NCI-H1048 (cell line): Measurements from ENCODE around the gene KLC3.
"Not testable (repeated sequence)": the region's sequence is repeated elsewhere in the genome, so short reads cannot be mapped to it uniquely, and the experiment has no call there.

Source experiments
- DNase-seq: peaks from one replicate; lab custom pipeline; 2025; lab: John Stamatoyannopoulos, UW

Gene KLC3

GRCh38 chr19:45315304-45315703 is 25.2 kb upstream of the KLC3 start:
- no peak for DNase-seq

- DNase-seq, result no peak
These were observed 19.4 kb upstream of the KLC3 start for GRCh38 chr19:45320997-45321775.

- DNase-seq, result no peak
These were observed 18.7 kb upstream of the KLC3 start for GRCh38 chr19:45321848-45322247.

- no peak for DNase-seq
These were observed 18.2 kb upstream of the KLC3 start for GRCh38 chr19:45322311-45322710.

DNA sequence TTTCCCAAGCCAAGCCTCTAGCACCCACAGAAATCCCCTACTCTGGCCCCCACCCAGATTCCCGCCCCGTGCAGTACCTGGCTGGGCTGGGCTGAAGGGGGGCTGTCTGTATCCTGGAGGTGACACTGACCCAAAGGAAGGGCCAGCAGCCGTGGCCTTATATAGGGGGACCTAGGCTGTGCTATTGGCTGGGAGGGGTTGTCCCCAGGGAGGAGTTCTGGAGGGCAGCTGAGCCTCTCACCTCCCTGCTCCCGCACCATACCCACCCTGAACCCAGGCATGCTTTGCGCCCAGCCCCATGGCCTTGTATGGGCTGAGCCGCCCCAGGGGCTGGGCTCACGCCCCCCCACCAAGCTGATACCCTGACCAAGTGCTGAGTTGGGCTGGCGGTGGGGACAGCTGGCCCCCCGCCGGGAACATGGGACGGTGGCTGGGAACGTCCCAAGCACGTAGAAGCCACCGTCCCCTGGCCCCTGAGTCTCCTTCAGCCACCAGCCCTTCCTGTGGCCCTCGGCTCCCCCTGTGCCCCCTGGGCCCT is 17.7 kb upstream of the KLC3 start, which contains the start of gene CKM:
CKM (minus strand) TSS at position 132 of the 538 bp plus-strand sequence. CDS start 3,162 bp downstream, outside the sequence.
- no peak for DNase-seq

GRCh38 chr19:45323671-45324081 is 16.9 kb upstream of the KLC3 start:
- DNase-seq, result no peak

DNA sequence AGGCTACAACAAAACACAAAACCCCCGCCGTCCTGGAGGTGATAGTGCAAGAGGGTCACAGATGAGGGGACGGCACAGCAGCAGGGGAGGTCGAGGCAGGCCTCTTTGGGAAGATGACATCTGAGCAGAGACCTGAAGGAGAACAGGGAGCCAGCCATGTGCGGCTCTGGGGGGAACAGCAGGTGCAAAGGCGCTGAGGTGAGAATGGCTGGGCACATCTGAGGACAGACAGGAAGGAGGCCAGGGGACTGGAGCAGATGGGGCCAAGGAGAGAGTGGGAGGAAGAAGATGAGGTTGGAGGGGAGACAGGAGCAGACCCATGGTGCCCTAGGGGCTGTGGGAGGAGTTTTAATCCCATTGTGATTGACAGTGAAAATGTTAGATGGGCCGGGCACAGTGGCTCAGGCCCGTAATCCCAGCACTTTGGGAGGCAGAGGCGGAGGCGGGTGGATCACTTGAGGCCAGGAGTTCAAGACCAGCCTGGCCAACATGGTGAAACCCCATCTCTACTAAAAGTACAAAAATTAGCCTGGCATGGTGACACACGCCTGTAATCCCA is 16.1 kb upstream of the KLC3 start:
- DNase-seq, result no peak

- DNase-seq, result no peak
These were observed 13.0 kb upstream of the KLC3 start for GRCh38 chr19:45327404-45328143.

- DNase-seq, result no peak
These were observed 9.1 kb upstream of the KLC3 start for GRCh38 chr19:45331411-45331810.

DNA sequence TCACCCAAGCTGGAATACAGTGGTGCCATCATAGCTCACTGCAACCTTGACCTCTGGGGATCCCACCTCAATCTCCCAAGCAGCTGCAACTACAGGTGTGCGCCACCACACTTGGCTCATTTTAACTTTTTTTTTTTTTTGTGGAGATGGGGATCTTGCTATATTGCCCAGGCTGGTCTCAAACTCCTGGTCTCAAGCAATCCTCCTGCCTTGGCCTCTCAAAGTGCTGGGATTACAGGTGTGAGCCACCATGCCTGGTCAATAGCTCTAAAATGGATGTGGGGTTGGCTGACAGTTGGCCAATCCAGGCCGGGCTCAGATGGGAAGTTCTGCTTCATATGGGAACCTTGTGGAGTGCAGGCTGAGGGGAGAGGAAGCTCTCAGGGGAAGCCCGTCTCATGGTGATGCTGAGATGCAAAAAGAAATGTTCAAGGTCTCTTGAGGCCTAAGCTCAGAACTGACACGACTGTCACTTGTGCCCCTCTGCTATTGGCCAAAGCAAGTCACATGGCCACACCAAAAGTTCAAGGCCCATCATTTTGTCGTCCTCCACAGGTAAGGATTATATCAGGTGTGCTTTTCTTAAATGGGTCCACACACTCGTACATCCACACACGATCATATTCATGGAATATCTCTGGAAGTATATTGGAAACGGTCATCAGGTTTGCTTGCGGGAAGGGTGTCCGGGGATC is 6.8 kb upstream of the KLC3 start:
- no peak for DNase-seq

DNA sequence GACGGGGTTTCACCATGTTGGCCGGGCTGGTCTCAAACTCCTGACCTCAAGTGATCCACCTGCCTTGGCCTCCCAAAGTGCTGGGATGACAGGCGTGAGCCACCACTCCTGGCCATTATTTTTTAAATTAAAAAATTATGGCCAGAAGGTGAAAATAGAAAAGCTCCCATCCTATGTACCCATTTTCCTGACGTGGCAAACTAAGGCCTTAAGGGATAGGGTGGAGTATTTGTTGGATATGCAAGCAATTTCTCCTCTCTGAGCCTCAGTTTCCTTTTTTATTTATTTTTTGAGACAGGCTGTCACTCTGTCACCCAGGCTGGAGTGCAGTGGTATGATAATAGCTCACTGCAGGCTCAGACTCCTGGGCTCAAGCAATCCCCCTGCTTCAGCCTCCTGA is 5.7 kb upstream of the KLC3 start:
- DNase-seq, result not testable (repeated sequence)

DNA sequence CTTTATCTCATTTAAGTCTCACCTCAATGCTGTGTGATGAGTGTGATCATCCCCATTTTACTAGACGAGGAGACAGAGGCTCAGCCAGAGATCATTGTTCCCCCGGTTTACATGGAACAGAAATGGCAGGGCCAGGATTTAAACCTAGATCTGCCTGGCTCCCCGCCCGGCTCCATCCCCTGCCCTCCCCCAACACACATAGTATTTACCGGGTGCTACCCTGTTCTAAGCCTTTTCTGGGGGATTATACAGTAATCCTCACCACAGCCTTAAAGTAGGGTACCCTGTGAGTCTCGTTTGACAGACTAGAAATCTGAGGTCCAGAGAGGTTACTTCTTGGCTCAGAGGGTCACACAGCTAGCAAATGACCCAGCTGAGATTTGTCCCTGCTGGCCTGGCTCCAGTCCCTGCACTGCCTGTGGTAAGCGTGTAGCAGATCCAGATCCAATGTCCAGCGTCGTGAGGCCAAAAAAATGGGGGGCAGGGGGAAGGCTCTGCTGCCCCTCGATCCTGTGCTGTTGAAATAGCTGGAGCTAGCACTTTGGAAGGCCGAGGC is 3.8 kb upstream of the KLC3 start:
- no peak for DNase-seq

DNA sequence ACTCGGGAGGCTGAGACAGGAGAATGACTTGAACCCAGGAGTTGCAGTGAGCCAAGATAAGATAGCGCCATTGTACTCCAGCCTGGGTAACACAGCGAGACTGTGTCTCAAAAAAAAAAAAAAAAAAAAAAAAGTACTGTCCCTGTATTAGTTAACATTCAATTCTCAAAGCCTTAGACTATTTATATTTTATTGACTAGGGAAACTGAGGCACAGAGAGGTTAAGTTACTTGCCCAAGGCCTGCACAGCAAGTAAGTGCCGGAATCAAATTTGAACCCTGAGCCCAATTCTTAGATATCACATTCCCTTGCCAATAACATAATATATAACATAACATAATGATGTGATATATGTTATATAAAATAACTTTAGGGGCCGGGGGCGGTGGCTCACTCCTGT is 921 bp upstream of the KLC3 start:
- no peak for DNase-seq

DNA sequence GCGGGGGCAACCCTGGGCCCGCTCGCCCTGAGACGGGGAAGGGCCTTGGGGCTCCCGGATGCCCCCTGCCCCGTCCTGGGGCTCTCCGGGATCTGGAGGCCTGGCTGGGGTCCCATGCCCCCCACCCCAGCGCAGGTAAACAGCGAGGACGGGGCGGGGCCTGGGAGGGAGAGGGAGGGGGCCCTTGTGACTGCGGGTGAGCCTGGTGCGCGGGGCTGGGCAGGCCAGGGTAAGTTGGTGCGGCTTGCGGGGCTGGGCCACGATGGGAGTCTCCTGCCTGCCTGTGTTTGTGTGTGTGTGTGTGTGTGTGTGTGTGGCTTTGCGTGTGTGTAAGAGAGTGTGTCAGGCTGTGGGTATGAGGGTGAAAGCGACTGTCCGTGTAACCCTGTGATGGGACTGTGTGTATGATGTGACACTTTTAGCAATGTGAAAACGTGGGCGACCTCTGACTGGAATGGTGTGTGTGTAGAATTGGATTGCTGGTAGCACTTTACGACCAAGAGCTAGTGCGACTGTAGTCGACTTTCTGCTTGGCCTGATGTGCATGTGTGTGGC is 426 bp downstream of the KLC3 start:
- no peak for DNase-seq

- no peak for DNase-seq
These were observed 2.4 kb downstream of the KLC3 start for GRCh38 chr19:45342911-45343310.

- no peak for DNase-seq
These were observed 4.3 kb downstream of the KLC3 start for GRCh38 chr19:45344621-45345505.

DNA sequence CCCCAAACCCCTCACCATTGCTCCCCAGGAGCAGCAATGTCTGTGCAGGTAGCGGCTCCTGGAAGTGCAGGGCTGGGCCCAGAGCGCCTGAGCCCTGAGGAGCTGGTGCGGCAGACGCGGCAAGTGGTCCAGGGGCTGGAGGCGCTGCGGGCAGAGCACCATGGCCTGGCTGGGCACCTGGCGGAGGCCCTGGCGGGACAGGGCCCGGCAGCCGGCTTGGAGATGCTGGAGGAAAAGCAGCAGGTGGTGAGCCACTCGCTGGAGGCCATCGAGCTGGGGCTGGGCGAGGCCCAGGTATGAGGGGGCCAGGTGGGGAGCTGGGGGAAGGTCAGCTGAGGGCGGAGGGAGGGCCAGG is 4.9 kb downstream of the KLC3 start:
- DNase-seq, result no peak

DNA sequence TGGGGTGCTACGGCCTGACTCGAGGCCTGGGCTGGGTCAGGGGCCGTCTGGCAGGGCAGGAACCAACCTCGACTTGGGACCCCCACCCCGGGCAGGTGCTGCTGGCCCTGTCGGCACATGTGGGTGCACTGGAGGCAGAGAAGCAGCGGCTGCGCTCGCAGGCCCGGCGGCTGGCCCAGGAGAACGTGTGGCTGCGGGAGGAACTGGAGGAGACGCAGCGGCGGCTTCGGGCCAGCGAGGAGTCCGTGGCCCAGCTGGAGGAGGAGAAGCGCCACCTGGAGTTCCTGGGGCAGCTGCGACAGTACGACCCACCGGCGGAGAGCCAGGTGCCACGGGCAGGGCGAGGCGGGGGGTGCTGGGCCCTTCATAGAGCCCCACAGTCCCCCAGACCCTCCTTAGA is 5.9 kb downstream of the KLC3 start:
- DNase-seq, result no peak

DNA sequence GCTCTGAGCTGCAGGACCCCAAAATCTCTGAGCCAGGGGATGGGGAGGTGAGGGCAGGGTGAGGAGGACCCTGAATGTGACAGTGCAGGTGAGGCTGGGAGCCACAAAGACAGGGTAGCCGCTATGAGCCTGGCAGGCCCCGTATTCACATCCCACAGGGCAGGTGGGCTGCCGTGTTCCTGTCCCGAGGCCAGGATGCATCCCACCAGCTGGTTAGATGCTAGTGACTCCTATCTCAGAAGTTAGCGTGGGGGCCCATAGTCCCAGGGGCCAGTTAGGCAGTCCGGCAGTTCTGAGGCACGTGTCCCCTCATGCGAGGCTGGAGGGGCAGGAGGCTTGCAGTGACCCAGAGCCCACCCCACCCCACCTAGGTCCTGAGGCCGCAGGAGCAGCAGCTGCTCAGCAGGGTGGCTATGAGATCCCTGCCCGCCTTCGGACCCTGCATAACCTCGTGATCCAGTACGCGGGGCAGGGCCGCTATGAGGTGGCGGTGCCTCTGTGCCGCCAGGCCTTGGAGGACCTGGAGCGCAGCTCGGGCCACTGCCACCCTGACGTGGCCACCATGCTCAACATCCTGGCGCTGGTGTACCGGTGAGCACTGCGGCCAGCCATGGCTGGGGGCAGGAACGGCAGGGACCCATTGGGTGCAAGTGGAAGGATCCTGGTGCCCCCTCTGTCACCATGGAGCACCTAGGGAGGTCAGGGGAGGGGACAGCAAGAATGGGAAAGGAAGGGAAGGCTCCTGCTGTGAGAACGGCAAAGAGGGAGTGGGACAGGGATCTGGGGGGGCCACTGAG is 7.2 kb downstream of the KLC3 start:
- no peak for DNase-seq
